Neural cell (in vitro differentiated cells): ENCODE measurements around the gene RBM33.

ENCODE experiments used
- CTCF ChIP-seq: fragments of 450-650 bp; IDR thresholded peaks from 2 replicates; pipeline ENCODE4 v1.5.1; 2014; ENCODE audit warnings: antibody characterized with exemption, mild to moderate bottlenecking, moderate library complexity; ENCODE audit not compliant: poor library complexity, severe bottlenecking
- MXI1 ChIP-seq: fragments of 450-650 bp; conservative IDR thresholded peaks from 2 replicates; pipeline ENCODE4 v1.6.1; 2014; ENCODE audit warnings: antibody characterized with exemption, mild to moderate bottlenecking; ENCODE audit not compliant: poor library complexity, severe bottlenecking
- POLR2AphosphoS5 ChIP-seq: IDR thresholded peaks from 2 replicates; pipeline ENCODE4 v1.6.1; 2012
- RAD21 ChIP-seq: fragments of 450-650 bp; conservative IDR thresholded peaks from 2 replicates; pipeline ENCODE4 v1.6.1; 2014; ENCODE audit warnings: antibody characterized with exemption, mild to moderate bottlenecking, moderate library complexity
- TAF1 ChIP-seq: IDR thresholded peaks from 2 replicates; pipeline ENCODE4 v1.6.1; 2012; ENCODE audit warnings: low read depth

- no peak for TF ChIP-seq TAF1
- peak; percentile 94 for TF ChIP-seq CTCF
- TF ChIP-seq RAD21, result peak; percentile 85
- no peak for TF ChIP-seq POLR2AphosphoS5
- no peak for TF ChIP-seq MXI1
Measured at GRCh38 chr7:155598810-155599210, 45.7 kb upstream of the RBM33 start.
